Tibial artery (tissue), 4 donors: Measurements from ENCODE around the gene SMIM23.
A peak's percentile ranks its signal among the peaks of the same experiment; 100 is the strongest.

Source experiments
- DNase-seq, 2 donors: peaks; one replicate each; pipeline ENCODE4 v3.0.0-alpha.2; 2019
- H3K27ac ChIP-seq, 2 donors: fragments of 200-600 bp; sonication (generic) in 1 of 2; 1 replicate in 1 of 2; 2 replicates in 1 of 2; pipeline ENCODE4 v1.5.1; 2018 to 2019; ENCODE audit warnings: mild to moderate bottlenecking in 1 of 2
- H3K27me3 ChIP-seq, 2 donors: fragments of 200-600 bp; sonication (generic) in 1 of 2; one replicate each; pipeline versions ENCODE4 v1.5.1 to v1.6.0; 2016 to 2019
- H3K36me3 ChIP-seq, 3 donors: fragments of 200-600 bp; sonication (generic) in 2 of 3; one replicate each; pipeline ENCODE4 v1.5.1; 2016 to 2019; ENCODE audit warnings: mild to moderate bottlenecking in 2 of 3
- H3K4me1 ChIP-seq, 4 donors: fragments of 200-600 bp; sonication (generic) in 2 of 4; 1 replicate in 3 of 4; 2 replicates in 1 of 4; pipeline ENCODE4 v1.5.1; 2016 to 2019
- H3K4me3 ChIP-seq, 2 donors: fragments of 200-600 bp; sonication (generic) in 1 of 2; 1 replicate in 1 of 2; 2 replicates in 1 of 2; pipeline ENCODE4 v1.5.1; 2018 to 2019; ENCODE audit warnings: mild to moderate bottlenecking in 2 of 2
- H3K9me3 ChIP-seq, 3 donors: fragments of 200-600 bp; sonication (generic) in 1 of 3; one replicate each; pipeline ENCODE4 v1.5.1; 2016 to 2019
- intact Hi-C: fragments of 100-400 bp; cut with DNase I; formaldehyde crosslinking; loops from one replicate; pipeline ENCODE4 v1.15.0; 2023; ENCODE audit warnings: low total_unique reads
- TF ChIP-seq, protein P1 (sequence below), 2 experiments: fragments of 200-600 bp in 1 of 2; fragments of 450-650 bp in 1 of 2; IDR thresholded peaks; one replicate each; pipeline ENCODE4 v1.5.1; 2017 to 2019; ENCODE audit warnings: antibody characterized with exemption in 2 of 2, mild to moderate bottlenecking in 1 of 2, moderate library complexity in 1 of 2

The SMIM23 gene

DNA sequence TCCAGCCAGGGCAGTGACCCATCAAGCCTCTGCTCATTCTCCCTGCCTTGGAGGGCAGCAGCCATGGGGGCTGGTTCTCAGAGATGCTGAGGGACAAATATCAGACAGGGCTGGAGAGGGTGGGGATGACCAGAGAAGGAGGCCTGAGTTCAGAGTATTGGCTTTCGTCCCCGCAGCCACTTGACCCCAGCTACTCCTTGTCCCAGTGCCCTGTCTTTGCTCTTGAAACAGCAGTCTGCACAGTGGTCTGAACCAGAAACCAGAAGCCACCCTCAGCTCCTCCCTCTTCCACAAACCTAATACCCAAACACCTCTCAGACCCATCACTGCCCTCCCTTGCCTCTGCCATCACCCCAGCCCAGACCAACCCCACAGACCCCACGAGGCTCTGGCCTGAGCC, 36.3 kb upstream of the SMIM23 start:
- intact Hi-C loops = loop anchor here (10.0 kb wide), 1 partner anchor 155 kb away; no protein-coding TSS in a partner anchor

DNA sequence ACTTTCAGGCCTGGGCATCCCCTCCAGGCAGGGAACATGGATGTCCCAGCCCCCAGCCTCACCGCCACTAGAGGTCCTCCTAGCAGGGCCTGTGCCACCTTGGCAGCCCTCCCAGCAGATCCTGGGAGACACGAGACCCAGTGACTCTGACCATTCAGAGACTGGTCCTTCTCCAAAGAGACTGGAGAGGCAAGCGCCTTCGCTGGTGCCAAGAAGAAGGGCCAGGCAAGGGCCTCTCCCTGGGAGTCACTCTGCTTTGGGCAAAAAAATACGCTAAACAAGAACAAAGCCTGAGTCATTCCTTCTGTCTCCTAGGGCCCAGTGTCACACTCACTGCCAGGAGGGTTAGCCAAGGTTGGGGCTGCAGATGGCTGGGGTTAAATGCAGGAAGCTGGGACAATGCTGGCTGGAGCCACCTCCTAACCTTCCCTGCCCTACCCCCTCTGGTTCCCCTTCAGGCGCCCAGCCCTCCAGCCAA, 35.3 kb upstream of the SMIM23 start:
- intact Hi-C loops = no loop called here
- TF ChIP-seq, protein P1, sequence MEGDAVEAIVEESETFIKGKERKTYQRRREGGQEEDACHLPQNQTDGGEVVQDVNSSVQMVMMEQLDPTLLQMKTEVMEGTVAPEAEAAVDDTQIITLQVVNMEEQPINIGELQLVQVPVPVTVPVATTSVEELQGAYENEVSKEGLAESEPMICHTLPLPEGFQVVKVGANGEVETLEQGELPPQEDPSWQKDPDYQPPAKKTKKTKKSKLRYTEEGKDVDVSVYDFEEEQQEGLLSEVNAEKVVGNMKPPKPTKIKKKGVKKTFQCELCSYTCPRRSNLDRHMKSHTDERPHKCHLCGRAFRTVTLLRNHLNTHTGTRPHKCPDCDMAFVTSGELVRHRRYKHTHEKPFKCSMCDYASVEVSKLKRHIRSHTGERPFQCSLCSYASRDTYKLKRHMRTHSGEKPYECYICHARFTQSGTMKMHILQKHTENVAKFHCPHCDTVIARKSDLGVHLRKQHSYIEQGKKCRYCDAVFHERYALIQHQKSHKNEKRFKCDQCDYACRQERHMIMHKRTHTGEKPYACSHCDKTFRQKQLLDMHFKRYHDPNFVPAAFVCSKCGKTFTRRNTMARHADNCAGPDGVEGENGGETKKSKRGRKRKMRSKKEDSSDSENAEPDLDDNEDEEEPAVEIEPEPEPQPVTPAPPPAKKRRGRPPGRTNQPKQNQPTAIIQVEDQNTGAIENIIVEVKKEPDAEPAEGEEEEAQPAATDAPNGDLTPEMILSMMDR (IDR thresholded peaks at IDR 0.05) = peak; percentile 9 to 10
- H3K4me3 ChIP-seq = no peak overlapping the region
- peaks cover 0 to 35% (median 15%) of the 10 kb centered on the region in 4 donors for H3K4me1 ChIP-seq
- H3K27ac ChIP-seq = peak overlapping the region; percentile 17 to 45
- H3K36me3 ChIP-seq = no peaks in the 10 kb centered on the region
- DNase-seq = peak; percentile 51 to 81
- no peaks in the 10 kb centered on the region for H3K9me3 ChIP-seq
- H3K27me3 ChIP-seq = no peaks in the 10 kb centered on the region

More for the DNA sequence above, 36.3 kb upstream of the SMIM23 start:
- no peaks in the 10 kb centered on the region for H3K36me3 ChIP-seq
- peak overlapping the region; percentile 17 to 45 for H3K27ac ChIP-seq
- no peaks in the 10 kb centered on the region for H3K27me3 ChIP-seq
- TF ChIP-seq, protein P1 (IDR thresholded peaks at IDR 0.05) = no peak
- H3K4me1 ChIP-seq = peaks cover 0 to 26% (median 10%) of the 10 kb centered on the region in 4 donors
- H3K9me3 ChIP-seq = no peaks in the 10 kb centered on the region
- peak in 1 of 2 donors; percentile 51 for DNase-seq
- no peak overlapping the region for H3K4me3 ChIP-seq

DNA sequence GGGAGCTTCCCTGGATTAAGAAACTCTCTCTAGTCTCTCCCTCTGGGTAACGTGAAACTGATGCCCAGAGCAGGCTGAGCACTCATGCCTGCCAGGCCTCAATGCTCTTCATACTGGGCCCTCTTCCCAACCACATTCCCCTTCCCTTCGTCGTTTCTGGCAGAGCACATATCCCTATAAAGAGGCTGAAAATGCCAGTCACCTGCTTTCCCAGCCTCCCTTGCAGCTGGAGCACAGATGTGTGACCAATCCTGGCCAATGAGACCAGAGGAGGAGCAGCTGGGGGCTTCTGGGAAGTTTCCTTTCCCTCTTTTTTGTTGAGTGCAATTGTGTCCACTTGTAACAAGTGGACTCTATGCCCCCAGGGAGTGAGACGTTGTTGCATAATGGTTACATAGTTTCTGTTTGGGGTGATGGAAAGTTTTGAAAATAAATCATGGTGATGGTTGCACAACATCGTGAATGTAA, 30.2 kb upstream of the SMIM23 start:
- DNase-seq = peak in 1 of 2 donors; percentile 62
- no peak overlapping the region for H3K4me3 ChIP-seq
- TF ChIP-seq, protein P1 (IDR thresholded peaks at IDR 0.05) = no peak
- intact Hi-C loops = no loop called here
- peaks cover 0 to 20% (median 10%) of the 10 kb centered on the region in 4 donors for H3K4me1 ChIP-seq
- H3K36me3 ChIP-seq = no peaks in the 10 kb centered on the region
- no peaks in the 10 kb centered on the region for H3K9me3 ChIP-seq
- no peaks in the 10 kb centered on the region for H3K27me3 ChIP-seq
- H3K27ac ChIP-seq = peak overlapping the region in 1 of 2 donors; percentile 44

DNA sequence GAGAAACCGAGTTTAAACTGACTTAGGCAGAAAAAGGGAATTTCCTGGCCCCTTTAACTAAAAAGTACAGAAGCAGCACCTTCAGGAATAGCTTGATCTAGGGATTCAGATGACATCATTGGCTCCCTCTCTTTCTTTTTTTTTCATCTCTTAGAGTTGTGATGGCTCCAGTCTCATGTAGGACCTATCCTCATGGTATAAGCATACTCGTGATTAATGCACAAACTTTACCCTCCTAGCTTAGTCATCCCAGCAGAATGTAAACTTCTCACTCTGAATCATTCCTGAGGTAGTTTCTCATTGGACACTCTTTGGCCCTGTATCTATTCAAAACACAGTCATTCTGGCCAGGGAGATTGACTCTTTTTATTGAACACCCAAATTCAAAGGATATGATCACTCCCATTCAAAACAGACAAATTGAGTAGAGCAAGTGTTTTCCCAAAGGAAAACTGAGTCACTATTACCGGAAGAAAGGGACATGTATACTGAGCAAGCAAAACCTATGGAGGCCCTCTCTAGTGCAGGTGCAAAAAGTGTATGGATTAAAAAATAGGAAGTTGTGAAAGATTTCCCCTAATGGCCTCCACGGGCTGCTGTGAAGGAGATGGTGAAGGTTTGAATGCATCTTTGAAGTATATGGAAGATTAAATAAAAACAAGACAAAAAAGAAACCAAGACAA, 27.6 kb upstream of the SMIM23 start:
- intact Hi-C loops = no loop called here
- Histone ChIP-seq H3K4me1 (peaks cover 0 to 16% (median 6%) of the 10 kb centered on the region in 4 donors), H3K27ac (no peak overlapping the region), H3K27me3 (no peaks in the 10 kb centered on the region), H3K9me3 (no peaks in the 10 kb centered on the region), H3K36me3 (no peaks in the 10 kb centered on the region), H3K4me3 (no peak overlapping the region)
- TF ChIP-seq, protein P1 (IDR thresholded peaks at IDR 0.05) = no peak
- DNase-seq = no peak

DNA sequence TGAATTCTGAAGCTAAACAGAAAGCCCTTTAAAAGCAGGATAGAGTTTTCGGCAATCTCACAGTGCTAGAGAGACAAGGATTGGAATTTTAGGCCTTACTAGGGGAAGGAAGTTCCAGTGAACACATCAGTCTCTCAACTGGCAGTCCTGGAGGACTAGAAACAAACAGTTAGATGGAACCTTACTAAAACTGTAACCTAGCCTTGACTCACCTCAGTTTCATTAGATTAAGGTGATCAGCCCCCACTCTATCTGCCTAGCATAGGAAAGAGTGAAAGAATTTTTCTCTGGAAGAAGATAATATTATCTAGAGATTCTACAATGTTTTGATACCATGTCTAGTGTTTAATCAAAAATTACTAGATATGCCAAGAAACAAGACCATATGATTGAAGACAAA, 25.8 kb upstream of the SMIM23 start:
- DNase-seq = no peak
- no peak overlapping the region for H3K4me3 ChIP-seq
- peaks cover 0 to 12% (median 4%) of the 10 kb centered on the region in 4 donors for H3K4me1 ChIP-seq
- no peaks in the 10 kb centered on the region for H3K36me3 ChIP-seq
- intact Hi-C loops = no loop called here
- H3K27me3 ChIP-seq = no peaks in the 10 kb centered on the region
- TF ChIP-seq, protein P1 (IDR thresholded peaks at IDR 0.05) = no peak
- H3K27ac ChIP-seq = peak overlapping the region in 1 of 2 donors; percentile 14
- no peaks in the 10 kb centered on the region for H3K9me3 ChIP-seq
